ENCODE measurements around the gene AFG3L2.

DNA sequence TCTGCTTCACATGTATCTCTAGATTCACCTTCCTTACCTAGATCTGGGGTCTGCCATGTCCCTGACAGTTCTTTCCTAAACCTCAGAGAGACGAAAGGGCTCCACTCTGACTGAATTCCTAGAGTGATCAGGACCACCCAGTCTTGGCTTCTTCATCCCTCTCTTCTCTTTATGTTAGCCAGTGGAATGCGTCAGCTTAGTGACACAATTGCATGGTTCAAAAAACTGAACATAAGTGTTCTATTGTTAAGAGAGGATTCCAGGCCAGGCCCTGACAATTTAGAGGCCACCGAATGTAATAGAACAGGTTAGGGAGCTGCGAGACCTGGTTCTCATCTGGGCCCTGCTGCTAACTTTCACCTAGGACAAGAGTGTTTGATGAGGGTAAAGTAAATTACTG, 40.7 kb upstream of the AFG3L2 start:
- TF ChIP-seq POU5F1 (IDR thresholded peaks at IDR 0.05; ENCODE audit: low read depth, low read length) (no peak), RFX5 (IDR thresholded peaks at IDR 0.05; ENCODE audit: borderline replicate concordance, low read depth, low read length) (no peak), JUN (IDR thresholded peaks at IDR 0.05; ENCODE audit: low read depth, low read length) (no peak), TAF1 (IDR thresholded peaks at IDR 0.05; ENCODE audit: low read depth, low read length) (no peak), PHF8 (conservative IDR thresholded peaks at IDR 0.05; ENCODE audit: low read depth, low read length) (no peak), TEAD4 (IDR thresholded peaks at IDR 0.05; ENCODE audit: low read depth, low read length) (no peak)
- TF ChIP-seq, protein P1, sequence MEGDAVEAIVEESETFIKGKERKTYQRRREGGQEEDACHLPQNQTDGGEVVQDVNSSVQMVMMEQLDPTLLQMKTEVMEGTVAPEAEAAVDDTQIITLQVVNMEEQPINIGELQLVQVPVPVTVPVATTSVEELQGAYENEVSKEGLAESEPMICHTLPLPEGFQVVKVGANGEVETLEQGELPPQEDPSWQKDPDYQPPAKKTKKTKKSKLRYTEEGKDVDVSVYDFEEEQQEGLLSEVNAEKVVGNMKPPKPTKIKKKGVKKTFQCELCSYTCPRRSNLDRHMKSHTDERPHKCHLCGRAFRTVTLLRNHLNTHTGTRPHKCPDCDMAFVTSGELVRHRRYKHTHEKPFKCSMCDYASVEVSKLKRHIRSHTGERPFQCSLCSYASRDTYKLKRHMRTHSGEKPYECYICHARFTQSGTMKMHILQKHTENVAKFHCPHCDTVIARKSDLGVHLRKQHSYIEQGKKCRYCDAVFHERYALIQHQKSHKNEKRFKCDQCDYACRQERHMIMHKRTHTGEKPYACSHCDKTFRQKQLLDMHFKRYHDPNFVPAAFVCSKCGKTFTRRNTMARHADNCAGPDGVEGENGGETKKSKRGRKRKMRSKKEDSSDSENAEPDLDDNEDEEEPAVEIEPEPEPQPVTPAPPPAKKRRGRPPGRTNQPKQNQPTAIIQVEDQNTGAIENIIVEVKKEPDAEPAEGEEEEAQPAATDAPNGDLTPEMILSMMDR (IDR thresholded peaks at IDR 0.05; ENCODE audit: control extremely low read depth in 1 of 3, insufficient read depth in 1 of 3, low read depth in 1 of 3, low read length in 3 of 3) = no peak

All from H1 (cell line).